ENCODE results near the gene PLCXD3. TPM values are rescaled to one million over a fixed set of nuclear protein-coding genes. Genes with fewer than 3 reads are reported as not detected.

The PLCXD3 gene
- total RNA-seq, 2 donors from 2014 or later, result 1.1 to 3.5 TPM

DNA sequence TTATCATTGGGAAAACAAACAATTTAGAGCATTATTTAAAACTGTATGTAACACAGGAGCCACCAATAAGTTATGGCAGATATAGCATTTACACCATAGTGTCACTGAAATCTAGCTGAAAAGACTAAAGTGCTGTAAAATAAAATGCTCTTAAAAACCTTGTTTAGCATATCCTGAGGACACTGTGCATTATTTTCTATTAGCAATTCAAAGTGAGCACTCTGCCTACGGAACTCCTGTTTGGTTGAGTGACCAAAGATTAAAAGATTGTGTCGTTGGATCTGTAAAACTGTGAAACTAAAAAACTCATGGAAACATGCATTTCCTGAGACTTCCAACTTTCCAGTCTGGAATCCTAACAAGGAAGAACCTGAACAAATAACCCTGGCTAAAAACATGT is 201.1 kb downstream of the PLCXD3 start:
- Histone ChIP-seq H3K4me1 (replicated peaks) (no peaks in the 10 kb centered on the region), H3K36me3 (no peaks in the 10 kb centered on the region), H3K27me3 (replicated peaks; ENCODE audit: insufficient read depth) (no peaks in the 10 kb centered on the region), H3K9me3 (no peaks in the 10 kb centered on the region), H3K27ac (no peak overlapping the region), H3K4me3 (no peak overlapping the region)
- intact Hi-C loops (cut with DNase I), result no loop called here
- TF ChIP-seq POLR2A (IDR thresholded peaks at IDR 0.05) (no peak), POLR2AphosphoS5 (IDR thresholded peaks at IDR 0.05) (no peak)
- TF ChIP-seq, protein P1, sequence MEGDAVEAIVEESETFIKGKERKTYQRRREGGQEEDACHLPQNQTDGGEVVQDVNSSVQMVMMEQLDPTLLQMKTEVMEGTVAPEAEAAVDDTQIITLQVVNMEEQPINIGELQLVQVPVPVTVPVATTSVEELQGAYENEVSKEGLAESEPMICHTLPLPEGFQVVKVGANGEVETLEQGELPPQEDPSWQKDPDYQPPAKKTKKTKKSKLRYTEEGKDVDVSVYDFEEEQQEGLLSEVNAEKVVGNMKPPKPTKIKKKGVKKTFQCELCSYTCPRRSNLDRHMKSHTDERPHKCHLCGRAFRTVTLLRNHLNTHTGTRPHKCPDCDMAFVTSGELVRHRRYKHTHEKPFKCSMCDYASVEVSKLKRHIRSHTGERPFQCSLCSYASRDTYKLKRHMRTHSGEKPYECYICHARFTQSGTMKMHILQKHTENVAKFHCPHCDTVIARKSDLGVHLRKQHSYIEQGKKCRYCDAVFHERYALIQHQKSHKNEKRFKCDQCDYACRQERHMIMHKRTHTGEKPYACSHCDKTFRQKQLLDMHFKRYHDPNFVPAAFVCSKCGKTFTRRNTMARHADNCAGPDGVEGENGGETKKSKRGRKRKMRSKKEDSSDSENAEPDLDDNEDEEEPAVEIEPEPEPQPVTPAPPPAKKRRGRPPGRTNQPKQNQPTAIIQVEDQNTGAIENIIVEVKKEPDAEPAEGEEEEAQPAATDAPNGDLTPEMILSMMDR (IDR thresholded peaks at IDR 0.05), result no peak
- 39% methylated on average over 2 of the region's 2 CpGs for WGBS
- DNase-seq (ENCODE audit: low spot score), result no peak

GRCh38 chr5:41306005-41306404 is 204.4 kb downstream of the PLCXD3 start:
- TF ChIP-seq, protein P1 (IDR thresholded peaks at IDR 0.05), result no peak
- no peak for TF ChIP-seq POLR2A (IDR thresholded peaks at IDR 0.05)
- TF ChIP-seq POLR2AphosphoS5 (IDR thresholded peaks at IDR 0.05), result no peak
- Histone ChIP-seq H3K27ac (no peak overlapping the region), H3K4me3 (no peak overlapping the region), H3K27me3 (replicated peaks; ENCODE audit: insufficient read depth) (no peaks in the 10 kb centered on the region), H3K9me3 (no peaks in the 10 kb centered on the region), H3K36me3 (no peaks in the 10 kb centered on the region), H3K4me1 (replicated peaks) (no peaks in the 10 kb centered on the region)
- DNase-seq (ENCODE audit: low spot score), result no peak
- intact Hi-C loops (cut with DNase I), result no loop called here
- 71% methylated on average over 1 of the region's 1 CpG for WGBS

GRCh38 chr5:41305056-41305455 is 205.3 kb downstream of the PLCXD3 start:
- 83% methylated on average over 2 of the region's 2 CpGs for WGBS
- intact Hi-C loops (cut with DNase I), result no loop called here
- Histone ChIP-seq H3K4me3 (no peak overlapping the region), H3K9me3 (no peaks in the 10 kb centered on the region), H3K27me3 (replicated peaks; ENCODE audit: insufficient read depth) (no peaks in the 10 kb centered on the region), H3K4me1 (replicated peaks) (no peaks in the 10 kb centered on the region), H3K36me3 (no peaks in the 10 kb centered on the region), H3K27ac (no peak overlapping the region)
- TF ChIP-seq, protein P1 (IDR thresholded peaks at IDR 0.05), result no peak
- TF ChIP-seq POLR2A (IDR thresholded peaks at IDR 0.05), result no peak
- no peak for TF ChIP-seq POLR2AphosphoS5 (IDR thresholded peaks at IDR 0.05)
- DNase-seq (ENCODE audit: low spot score), result no peak

GRCh38 chr5:41296066-41296465 is 214.3 kb downstream of the PLCXD3 start:
- Histone ChIP-seq H3K36me3 (no peaks in the 10 kb centered on the region), H3K4me1 (replicated peaks) (no peaks in the 10 kb centered on the region), H3K27ac (no peak overlapping the region), H3K27me3 (replicated peaks; ENCODE audit: insufficient read depth) (no peaks in the 10 kb centered on the region), H3K9me3 (no peaks in the 10 kb centered on the region), H3K4me3 (no peak overlapping the region)
- intact Hi-C loops (cut with DNase I), result no loop called here
- TF ChIP-seq, protein P1 (IDR thresholded peaks at IDR 0.05), result no peak
- TF ChIP-seq POLR2A (IDR thresholded peaks at IDR 0.05) (no peak), POLR2AphosphoS5 (IDR thresholded peaks at IDR 0.05) (no peak)
- WGBS, result 47% methylated on average over 1 of the region's 1 CpG
- no peak for DNase-seq (ENCODE audit: low spot score)

GRCh38 chr5:41291323-41291722 is 219.1 kb downstream of the PLCXD3 start:
- no peak overlapping the region for H3K27ac ChIP-seq
- no peaks in the 10 kb centered on the region for H3K27me3 ChIP-seq (replicated peaks; ENCODE audit: insufficient read depth)
- no peak overlapping the region for H3K4me3 ChIP-seq
- H3K4me1 ChIP-seq (replicated peaks), result no peaks in the 10 kb centered on the region
- 92% methylated on average over 3 of the region's 3 CpGs for WGBS
- H3K36me3 ChIP-seq, result no peaks in the 10 kb centered on the region
- intact Hi-C loops (cut with DNase I), result no loop called here
- no peak for DNase-seq (ENCODE audit: low spot score)
- H3K9me3 ChIP-seq, result no peaks in the 10 kb centered on the region
- TF ChIP-seq POLR2A (IDR thresholded peaks at IDR 0.05), result no peak
- TF ChIP-seq, protein P1 (IDR thresholded peaks at IDR 0.05), result no peak
- no peak for TF ChIP-seq POLR2AphosphoS5 (IDR thresholded peaks at IDR 0.05)

Data from prostate gland (tissue), 2 donors.